ENCODE data around the gene CAPN15.

DNA sequence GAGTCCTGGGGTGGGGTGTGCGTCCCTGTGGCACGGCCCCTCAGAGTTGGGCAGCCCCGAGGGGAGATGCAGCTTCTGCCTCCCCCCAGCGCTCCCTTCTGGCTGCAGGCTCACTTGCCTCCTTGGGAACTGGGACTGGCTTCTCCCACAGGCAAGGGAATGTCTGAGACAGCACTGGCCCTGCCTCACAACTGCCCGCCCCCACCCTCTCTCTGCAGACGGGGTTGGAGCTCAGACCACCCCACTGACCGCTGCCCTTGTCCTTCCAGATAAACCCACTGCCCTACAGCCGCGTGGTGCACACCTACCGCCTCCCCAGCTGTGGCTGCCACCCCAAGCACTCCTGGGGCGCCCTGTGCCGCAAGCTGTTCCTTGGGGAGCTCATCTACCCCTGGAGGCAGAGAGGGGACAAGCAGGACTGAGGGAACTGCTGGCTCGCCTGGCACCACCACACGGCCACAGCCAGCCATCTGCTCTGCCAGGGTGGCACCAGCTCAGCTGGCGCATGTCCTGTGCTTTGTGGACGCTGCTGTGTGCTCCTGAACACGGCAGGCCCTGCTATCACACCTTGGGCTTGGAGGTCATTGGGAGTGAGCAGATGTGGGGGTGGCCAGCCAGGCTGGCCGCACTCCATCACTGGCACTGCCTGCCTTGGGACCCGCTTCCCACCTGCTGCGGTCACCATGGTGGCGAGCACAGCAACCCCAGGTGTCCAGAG, 55.3 kb downstream of the CAPN15 start:
- TF ChIP-seq, protein P1, sequence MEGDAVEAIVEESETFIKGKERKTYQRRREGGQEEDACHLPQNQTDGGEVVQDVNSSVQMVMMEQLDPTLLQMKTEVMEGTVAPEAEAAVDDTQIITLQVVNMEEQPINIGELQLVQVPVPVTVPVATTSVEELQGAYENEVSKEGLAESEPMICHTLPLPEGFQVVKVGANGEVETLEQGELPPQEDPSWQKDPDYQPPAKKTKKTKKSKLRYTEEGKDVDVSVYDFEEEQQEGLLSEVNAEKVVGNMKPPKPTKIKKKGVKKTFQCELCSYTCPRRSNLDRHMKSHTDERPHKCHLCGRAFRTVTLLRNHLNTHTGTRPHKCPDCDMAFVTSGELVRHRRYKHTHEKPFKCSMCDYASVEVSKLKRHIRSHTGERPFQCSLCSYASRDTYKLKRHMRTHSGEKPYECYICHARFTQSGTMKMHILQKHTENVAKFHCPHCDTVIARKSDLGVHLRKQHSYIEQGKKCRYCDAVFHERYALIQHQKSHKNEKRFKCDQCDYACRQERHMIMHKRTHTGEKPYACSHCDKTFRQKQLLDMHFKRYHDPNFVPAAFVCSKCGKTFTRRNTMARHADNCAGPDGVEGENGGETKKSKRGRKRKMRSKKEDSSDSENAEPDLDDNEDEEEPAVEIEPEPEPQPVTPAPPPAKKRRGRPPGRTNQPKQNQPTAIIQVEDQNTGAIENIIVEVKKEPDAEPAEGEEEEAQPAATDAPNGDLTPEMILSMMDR (IDR thresholded peaks at IDR 0.05): no peak
- TF ChIP-seq EP300 (IDR thresholded peaks at IDR 0.05) (no peak), POLR2AphosphoS5 (IDR thresholded peaks at IDR 0.05) (no peak)

Measured in gastroesophageal sphincter (tissue), 3 donors.